ENCODE measurements around the gene MYO19.
"Not testable (repeated sequence)": the region's sequence is repeated elsewhere in the genome, so short reads cannot be mapped to it uniquely, and the experiment has no call there.

Gene MYO19

GRCh38 chr17:36532435-36532975 lies 2.2 kb downstream of the MYO19 start:
- no peak for DNase-seq

GRCh38 chr17:36529121-36529520 lies 5.5 kb downstream of the MYO19 start:
- no peak for DNase-seq

- DNase-seq: no peak
These were observed 6.9 kb downstream of the MYO19 start for GRCh38 chr17:36527621-36528250.

GRCh38 chr17:36525888-36526287 lies 8.8 kb downstream of the MYO19 start:
- no peak for DNase-seq

GRCh38 chr17:36525113-36525512 lies 9.6 kb downstream of the MYO19 start:
- DNase-seq: no peak

GRCh38 chr17:36524428-36524876 lies 10.2 kb downstream of the MYO19 start:
- DNase-seq: no peak

GRCh38 chr17:36523113-36523512 lies 11.6 kb downstream of the MYO19 start:
- DNase-seq: no peak

GRCh38 chr17:36515837-36516236 lies 18.8 kb downstream of the MYO19 start:
- no peak for DNase-seq

- DNase-seq: no peak
These were observed 19.8 kb downstream of the MYO19 start for GRCh38 chr17:36514856-36515255.

GRCh38 chr17:36512641-36513040 lies 22.0 kb downstream of the MYO19 start:
- DNase-seq: no peak

GRCh38 chr17:36511216-36511615 lies 23.5 kb downstream of the MYO19 start:
- no peak for DNase-seq

- DNase-seq: no peak
These were observed 24.0 kb downstream of the MYO19 start for GRCh38 chr17:36510636-36511035.

- DNase-seq: no peak
These were observed 25.2 kb downstream of the MYO19 start for GRCh38 chr17:36509272-36509985.

- not testable (repeated sequence) for DNase-seq
These were observed 26.2 kb downstream of the MYO19 start for GRCh38 chr17:36508439-36508838.

GRCh38 chr17:36507266-36507665 lies 27.4 kb downstream of the MYO19 start:
- no peak for DNase-seq

- no peak for DNase-seq
These were observed 27.8 kb downstream of the MYO19 start for GRCh38 chr17:36506831-36507230.

GRCh38 chr17:36506249-36506826 lies 28.3 kb downstream of the MYO19 start:
- no peak for DNase-seq

- no peak for DNase-seq
These were observed 29.5 kb downstream of the MYO19 start for GRCh38 chr17:36505171-36505570.

GRCh38 chr17:36504156-36504545 lies 30.5 kb downstream of the MYO19 start:
- no peak for DNase-seq

- no peak for DNase-seq
These were observed 31.1 kb downstream of the MYO19 start for GRCh38 chr17:36503456-36504155.

GRCh38 chr17:36501963-36502362 lies 32.7 kb downstream of the MYO19 start:
- DNase-seq: no peak

GRCh38 chr17:36501351-36501750 lies 33.3 kb downstream of the MYO19 start:
- no peak for DNase-seq

- no peak for DNase-seq
These were observed 33.9 kb downstream of the MYO19 start for GRCh38 chr17:36500745-36501225.

All from NCI-H2081 (cell line).